Heart left ventricle (tissue), 13 donors: ENCODE data around the gene SEC24B.

Experiments
- POLR2A ChIP-seq, 2 donors: fragments of 450-650 bp; IDR thresholded peaks; one replicate each; pipeline ENCODE4 v1.6.1; 2017; ENCODE audit warnings: antibody characterized with exemption in 2 of 2, mild to moderate bottlenecking in 2 of 2, moderate library complexity in 2 of 2
- TF ChIP-seq, protein P1 (sequence below), 12 donors: fragments of 200-600 bp; sonication (generic) in 4 of 12; IDR thresholded peaks; one replicate each; pipeline versions ENCODE4 v1.5.0 to v1.8.0; 2018 to 2022; ENCODE audit warnings: antibody characterized with exemption in 12 of 12, mild to moderate bottlenecking in 5 of 12
- donor health status: ischemic (EF 13 %, LVEDD 7.1; RV severe dilation, severe dysfunction).
- donor health status: DM: no; HTN: yes; CAD: no.
- donor health status: DM: no; HTN: no; CAD: no.
- donor health status: ischemic (EF 25% LVEDD 6.9; RV normal size, moderate dysfunction).
- donor health status: ischemic (EF 25% LVEDD 5.7; RV mildly dilated, moderate dysfunction).
- donor health status: ischemic (EF 35%, LVEDD 5.7; RV mildly dilated, moderate dysfunction).
- donor health status: nonischemic (EF 11% LVEDD 7.7; RV severe dilation, severe dysfunction).
- donor health status: DM: yes; HTN: yes; CAD: no.
- donor health status: PGD.
- donor health status: ischemic (EF 29% LVEDD 5.4; RV normal size, mild dysfunction).
- donor health status: nonischemic (EF 23%, LVEDD 6.1; RV moderate dilation, normal function).

DNA sequence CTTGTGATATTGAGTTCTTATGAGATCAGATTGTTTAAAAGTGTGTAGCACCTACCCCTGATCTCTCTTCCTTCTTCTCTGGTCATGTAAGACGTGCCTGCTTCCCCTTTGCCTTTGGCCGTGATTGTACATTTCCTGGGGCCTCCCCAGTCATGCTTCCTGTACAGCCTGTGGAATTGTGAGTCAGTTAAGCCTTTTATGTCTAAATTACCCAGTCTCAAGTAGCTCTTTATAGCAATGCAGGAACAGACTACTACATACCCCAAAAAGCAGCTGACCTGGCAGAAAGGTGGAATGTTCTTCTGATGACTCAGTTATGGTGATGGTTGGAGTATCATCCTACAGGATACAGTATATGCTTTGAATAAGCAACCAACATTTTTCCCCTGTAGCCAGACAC lies 115.0 kb downstream of the SEC24B start:
- TF ChIP-seq, protein P1, sequence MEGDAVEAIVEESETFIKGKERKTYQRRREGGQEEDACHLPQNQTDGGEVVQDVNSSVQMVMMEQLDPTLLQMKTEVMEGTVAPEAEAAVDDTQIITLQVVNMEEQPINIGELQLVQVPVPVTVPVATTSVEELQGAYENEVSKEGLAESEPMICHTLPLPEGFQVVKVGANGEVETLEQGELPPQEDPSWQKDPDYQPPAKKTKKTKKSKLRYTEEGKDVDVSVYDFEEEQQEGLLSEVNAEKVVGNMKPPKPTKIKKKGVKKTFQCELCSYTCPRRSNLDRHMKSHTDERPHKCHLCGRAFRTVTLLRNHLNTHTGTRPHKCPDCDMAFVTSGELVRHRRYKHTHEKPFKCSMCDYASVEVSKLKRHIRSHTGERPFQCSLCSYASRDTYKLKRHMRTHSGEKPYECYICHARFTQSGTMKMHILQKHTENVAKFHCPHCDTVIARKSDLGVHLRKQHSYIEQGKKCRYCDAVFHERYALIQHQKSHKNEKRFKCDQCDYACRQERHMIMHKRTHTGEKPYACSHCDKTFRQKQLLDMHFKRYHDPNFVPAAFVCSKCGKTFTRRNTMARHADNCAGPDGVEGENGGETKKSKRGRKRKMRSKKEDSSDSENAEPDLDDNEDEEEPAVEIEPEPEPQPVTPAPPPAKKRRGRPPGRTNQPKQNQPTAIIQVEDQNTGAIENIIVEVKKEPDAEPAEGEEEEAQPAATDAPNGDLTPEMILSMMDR (IDR thresholded peaks at IDR 0.05), result no peak
- no peak for TF ChIP-seq POLR2A (IDR thresholded peaks at IDR 0.05)
